ENCODE data around the gene KRTAP5-1. TPM values are rescaled to one million over a fixed set of nuclear protein-coding genes. Genes with fewer than 3 reads are reported as not detected.

Gene KRTAP5-1
- total and polyA plus RNA-seq, 10 of the 15 experiments (the other 5 are each of a cell fraction or from before 2014, with no cell fraction given) = not detected

DNA sequence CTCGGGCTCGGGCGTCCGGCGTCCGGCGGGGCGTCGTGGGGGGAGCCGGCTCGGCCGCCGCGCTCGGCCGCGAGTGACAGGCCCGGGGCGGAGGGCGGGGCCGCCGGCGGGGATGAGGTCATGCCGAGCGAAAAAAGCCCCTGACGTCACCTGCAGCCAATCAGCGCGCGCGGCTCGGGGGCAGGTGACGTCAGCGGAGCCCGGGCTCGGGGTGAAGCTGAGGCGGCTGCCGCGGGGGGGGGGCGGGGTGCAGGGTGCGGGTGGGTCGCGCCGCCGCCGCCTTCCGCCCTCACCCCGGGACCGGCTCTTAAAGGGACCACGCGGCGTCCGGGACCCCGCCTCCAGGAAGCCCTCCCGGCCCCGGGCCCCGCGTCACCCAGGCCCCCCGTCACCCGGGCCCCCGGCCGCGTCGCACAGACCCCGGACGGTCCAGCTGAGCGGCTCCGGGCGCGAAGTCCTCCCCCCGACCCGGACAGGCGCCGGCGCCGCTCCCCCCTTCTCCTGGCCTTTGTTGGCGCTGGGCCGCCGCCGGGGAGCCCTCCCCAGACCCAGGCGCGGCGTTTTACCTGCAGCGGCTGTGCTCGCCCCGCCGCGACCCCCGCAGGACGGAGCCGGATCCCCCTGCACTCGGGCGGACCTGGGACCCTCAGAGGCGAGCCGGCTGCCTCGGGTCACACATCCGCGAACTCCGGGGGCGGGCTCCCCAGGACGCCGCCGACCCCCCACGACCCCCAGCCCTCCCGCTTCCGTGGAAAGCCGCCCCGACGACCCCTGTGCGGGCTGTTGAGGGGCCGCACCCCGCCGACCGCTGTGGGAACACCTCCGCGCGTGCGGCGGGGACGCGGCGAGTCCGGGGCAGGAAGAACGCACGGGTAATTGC is 12.6 kb downstream of the KRTAP5-1 start, which contains the start of gene DUSP8 (continued):
- TF ChIP-seq SMARCA5 (IDR thresholded peaks at IDR 0.05) = no peak
- TF ChIP-seq RAD21 (IDR thresholded peaks at IDR 0.05; ENCODE audit: insufficient read depth, low read depth, low read length) = no peak
- TF ChIP-seq CUX1 (IDR thresholded peaks at IDR 0.05; ENCODE audit: insufficient replicate concordance, low read depth, low read length) = no peak
- TF ChIP-seq, protein P1, sequence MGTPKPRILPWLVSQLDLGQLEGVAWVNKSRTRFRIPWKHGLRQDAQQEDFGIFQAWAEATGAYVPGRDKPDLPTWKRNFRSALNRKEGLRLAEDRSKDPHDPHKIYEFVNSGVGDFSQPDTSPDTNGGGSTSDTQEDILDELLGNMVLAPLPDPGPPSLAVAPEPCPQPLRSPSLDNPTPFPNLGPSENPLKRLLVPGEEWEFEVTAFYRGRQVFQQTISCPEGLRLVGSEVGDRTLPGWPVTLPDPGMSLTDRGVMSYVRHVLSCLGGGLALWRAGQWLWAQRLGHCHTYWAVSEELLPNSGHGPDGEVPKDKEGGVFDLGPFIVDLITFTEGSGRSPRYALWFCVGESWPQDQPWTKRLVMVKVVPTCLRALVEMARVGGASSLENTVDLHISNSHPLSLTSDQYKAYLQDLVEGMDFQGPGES (IDR thresholded peaks at IDR 0.05) = no peak
- TF ChIP-seq RB1 (IDR thresholded peaks at IDR 0.05; ENCODE audit: borderline replicate concordance) = no peak
- TF ChIP-seq EGR1 (IDR thresholded peaks at IDR 0.05; ENCODE audit: borderline replicate concordance in 1 of 2, low read depth in 2 of 2, low read length in 2 of 2) = no peak
- TF ChIP-seq SMAD5 (IDR thresholded peaks at IDR 0.05; ENCODE audit: low read depth) = no peak
- no peak for TF ChIP-seq YY1 (IDR thresholded peaks at IDR 0.05; ENCODE audit: low read depth, low read length)
- TF ChIP-seq KDM1A (IDR thresholded peaks at IDR 0.05; ENCODE audit: borderline replicate concordance) = no peak
- no peak for TF ChIP-seq HDGF (IDR thresholded peaks at IDR 0.05)
- TF ChIP-seq BCL11A (IDR thresholded peaks at IDR 0.05; ENCODE audit: low read depth, low read length) = no peak
- no peak for TF ChIP-seq BMI1 (IDR thresholded peaks at IDR 0.05; ENCODE audit: borderline replicate concordance)
- TF ChIP-seq SREBF2 (IDR thresholded peaks at IDR 0.05; ENCODE audit: low read length) = no peak
- no peak for TF ChIP-seq ASH2L (IDR thresholded peaks at IDR 0.05; ENCODE audit: borderline replicate concordance, low read depth)
- TF ChIP-seq TCF7 (IDR thresholded peaks at IDR 0.05; ENCODE audit: borderline replicate concordance) = no peak
- no peak for TF ChIP-seq ZNF592 (IDR thresholded peaks at IDR 0.05)
- TF ChIP-seq ZNF274 (IDR thresholded peaks at IDR 0.05; ENCODE audit: insufficient read depth, insufficient read length) = no peak
- TF ChIP-seq, protein P2, sequence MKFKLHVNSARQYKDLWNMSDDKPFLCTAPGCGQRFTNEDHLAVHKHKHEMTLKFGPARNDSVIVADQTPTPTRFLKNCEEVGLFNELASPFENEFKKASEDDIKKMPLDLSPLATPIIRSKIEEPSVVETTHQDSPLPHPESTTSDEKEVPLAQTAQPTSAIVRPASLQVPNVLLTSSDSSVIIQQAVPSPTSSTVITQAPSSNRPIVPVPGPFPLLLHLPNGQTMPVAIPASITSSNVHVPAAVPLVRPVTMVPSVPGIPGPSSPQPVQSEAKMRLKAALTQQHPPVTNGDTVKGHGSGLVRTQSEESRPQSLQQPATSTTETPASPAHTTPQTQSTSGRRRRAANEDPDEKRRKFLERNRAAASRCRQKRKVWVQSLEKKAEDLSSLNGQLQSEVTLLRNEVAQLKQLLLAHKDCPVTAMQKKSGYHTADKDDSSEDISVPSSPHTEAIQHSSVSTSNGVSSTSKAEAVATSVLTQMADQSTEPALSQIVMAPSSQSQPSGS (IDR thresholded peaks at IDR 0.05; ENCODE audit: low read length) = peak; percentile 91
- no peak for TF ChIP-seq CBX5 (IDR thresholded peaks at IDR 0.05; ENCODE audit: low read depth)
